GM18873 (cell line): Measurements from ENCODE around the gene SLC15A2.
"Not testable (repeated sequence)": the region's sequence is repeated elsewhere in the genome, so short reads cannot be mapped to it uniquely, and the experiment has no call there.

Experiments used
- ATAC-seq: cut with Tn5 transposase; IDR thresholded peaks from one replicate; pipeline ENCODE4 v1.9.1; 2021; ENCODE audit warnings: mild to moderate bottlenecking, moderate library complexity, moderate number of reproducible peaks; ENCODE audit not compliant: unreplicated experiment, low FRiP score

Gene SLC15A2

GRCh38 chr3:121918779-121919483 lies 24.7 kb downstream of the SLC15A2 start:
- ATAC-seq: no peak

DNA sequence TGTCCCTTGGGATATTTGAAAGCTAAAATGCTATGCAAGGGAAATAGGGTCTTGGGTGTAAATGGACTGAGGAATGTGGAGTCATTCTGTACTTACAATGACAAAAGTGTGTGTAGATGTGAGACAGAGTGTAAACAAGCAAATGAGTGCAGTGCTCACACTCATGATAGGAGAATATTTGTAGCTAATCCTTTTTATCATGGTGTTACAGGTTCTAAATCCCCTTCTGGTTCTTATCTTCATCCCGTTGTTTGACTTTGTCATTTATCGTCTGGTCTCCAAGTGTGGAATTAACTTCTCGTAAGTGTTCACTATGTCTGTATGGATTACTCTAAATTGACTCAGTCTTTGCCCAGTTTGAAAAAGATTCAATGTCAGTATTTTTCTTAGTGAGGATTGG lies 30.5 kb downstream of the SLC15A2 start:
- no peak for ATAC-seq

- ATAC-seq: no peak
Observed at GRCh38 chr3:121926380-121926779, 32.2 kb downstream of the SLC15A2 start.

- ATAC-seq: not testable (repeated sequence)
Observed at GRCh38 chr3:121938141-121938855, 44.1 kb downstream of the SLC15A2 start.

GRCh38 chr3:121941592-121941991 lies 47.4 kb downstream of the SLC15A2 start:
- no peak for ATAC-seq

DNA sequence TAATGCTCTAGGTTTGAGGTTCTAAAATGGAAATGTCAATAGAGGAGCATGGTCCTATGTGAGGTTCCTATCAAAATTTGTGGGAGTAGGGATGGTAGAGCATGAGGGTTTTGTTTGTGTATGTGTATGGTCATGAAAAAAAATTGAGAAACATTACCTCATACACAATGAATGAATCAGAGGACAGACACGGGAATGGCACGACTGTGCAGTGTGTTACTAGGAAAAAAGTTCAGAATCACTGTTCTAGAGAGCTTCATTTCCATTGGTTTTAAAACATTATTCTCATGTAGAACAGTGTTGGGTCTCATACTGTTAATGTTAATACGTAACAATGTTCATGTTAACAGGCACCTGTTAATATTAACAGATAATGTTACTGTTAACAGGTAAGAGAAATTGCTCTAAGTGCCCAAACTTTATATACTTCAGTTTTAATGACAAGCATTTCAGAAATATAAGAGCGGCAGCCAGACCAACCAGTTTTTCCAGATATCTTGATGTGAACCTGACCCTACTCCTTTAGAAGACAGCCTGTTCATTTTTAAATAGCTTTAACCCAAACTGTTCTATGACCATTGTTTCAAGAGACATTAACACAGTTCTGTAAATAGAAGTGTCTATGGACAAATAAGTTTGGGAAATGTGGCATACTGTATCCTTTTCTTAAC lies 48.0 kb downstream of the SLC15A2 start:
- ATAC-seq: no peak

- ATAC-seq: no peak
Observed at GRCh38 chr3:121943431-121943830, 49.2 kb downstream of the SLC15A2 start.

GRCh38 chr3:121948641-121949040 lies 54.4 kb downstream of the SLC15A2 start:
- no peak for ATAC-seq

DNA sequence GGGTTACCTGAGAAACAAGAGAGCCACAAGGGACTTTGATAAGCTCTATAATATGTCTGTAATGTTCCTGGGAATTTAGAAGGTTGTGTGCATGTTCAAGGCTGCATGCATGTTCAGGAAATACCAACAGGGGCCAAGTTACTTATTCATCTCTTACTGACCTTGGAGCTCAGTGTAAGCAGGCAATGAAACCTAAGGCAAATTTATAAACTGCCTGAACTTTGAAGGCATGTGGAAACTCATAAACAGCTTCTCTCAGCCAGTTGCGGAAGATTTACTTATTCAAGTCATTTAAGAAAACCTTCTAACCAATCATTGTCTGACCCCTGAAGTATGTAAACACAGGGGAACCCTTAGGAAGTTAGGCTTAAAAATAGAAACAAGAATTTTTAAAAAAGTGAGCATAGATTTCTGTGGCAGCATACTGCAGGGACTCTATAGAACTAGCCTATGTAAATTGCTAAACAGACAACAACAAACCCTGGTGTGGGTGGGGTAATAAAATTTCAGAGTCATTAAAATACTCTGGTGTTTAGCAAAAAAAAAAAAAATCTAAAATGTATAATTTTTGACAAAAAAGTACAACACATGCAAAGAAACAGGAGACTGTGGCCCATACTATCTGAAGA lies 57.2 kb downstream of the SLC15A2 start:
- no peak for ATAC-seq

DNA sequence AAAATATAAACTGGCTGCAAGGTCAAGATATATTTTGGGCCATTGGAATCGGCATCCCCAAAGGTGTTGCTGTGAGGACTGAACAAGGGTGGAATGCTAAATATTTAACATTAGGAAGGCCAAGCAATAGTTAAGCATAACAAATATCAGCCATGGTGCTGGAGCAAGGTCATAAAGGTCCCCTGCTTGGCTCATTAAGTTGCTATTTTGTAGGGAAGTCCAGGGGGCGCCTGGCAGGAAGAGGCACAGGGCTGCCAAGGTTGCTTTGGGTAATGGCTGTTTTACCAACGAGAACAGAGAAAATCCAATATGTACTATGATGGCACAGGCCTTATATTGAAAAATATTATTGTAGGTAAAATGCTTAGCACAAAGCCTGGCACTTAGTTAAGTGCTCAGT lies 62.2 kb downstream of the SLC15A2 start:
- no peak for ATAC-seq

GRCh38 chr3:121957674-121958415 lies 63.6 kb downstream of the SLC15A2 start:
- ATAC-seq: peak; percentile 55

DNA sequence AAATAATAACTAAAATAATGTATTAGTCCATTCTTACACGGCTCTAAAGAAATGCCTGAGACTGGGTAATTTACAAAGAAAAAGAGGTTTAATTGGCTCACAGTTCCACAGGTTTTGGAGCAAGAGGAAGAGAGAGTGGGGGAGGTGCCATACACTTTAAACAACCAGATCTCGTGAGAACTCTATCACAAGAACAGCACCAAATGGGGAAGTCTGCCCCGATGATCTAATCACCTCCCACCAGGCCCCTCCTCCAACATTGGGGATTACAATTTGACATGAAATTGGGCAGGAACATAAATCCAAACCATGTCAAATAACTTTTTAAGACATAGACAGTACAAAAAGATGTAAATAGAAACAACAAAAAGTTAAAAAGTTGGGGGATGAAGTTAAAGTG lies 64.6 kb downstream of the SLC15A2 start:
- no peak for ATAC-seq

GRCh38 chr3:121961283-121961682 lies 67.1 kb downstream of the SLC15A2 start:
- no peak for ATAC-seq

GRCh38 chr3:121962443-121962842 lies 68.2 kb downstream of the SLC15A2 start:
- ATAC-seq: no peak

GRCh38 chr3:121963608-121964007 lies 69.4 kb downstream of the SLC15A2 start:
- no peak for ATAC-seq

DNA sequence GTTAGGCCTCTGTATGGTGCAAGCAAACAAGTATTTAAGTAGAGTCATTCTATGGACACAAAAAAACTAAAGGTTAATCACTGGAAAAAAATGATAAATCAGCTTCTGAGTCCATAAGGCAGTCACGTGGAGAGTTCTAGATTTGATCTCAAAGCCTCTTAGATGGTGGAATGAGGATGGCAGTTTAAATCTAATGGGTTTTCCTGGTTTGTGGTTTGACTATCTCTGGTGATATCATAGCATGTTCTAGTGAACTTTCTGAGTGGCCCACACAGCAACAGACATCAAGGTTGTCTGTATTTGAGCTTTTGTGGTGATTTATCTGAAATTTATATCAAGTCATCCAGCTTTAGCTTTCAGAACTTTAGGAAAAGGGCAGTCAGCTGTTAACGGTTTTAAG lies 75.4 kb downstream of the SLC15A2 start:
- no peak for ATAC-seq

- no peak for ATAC-seq
Observed at GRCh38 chr3:121970047-121970446, 75.8 kb downstream of the SLC15A2 start.

GRCh38 chr3:121974601-121975111 lies 80.5 kb downstream of the SLC15A2 start:
- no peak for ATAC-seq

DNA sequence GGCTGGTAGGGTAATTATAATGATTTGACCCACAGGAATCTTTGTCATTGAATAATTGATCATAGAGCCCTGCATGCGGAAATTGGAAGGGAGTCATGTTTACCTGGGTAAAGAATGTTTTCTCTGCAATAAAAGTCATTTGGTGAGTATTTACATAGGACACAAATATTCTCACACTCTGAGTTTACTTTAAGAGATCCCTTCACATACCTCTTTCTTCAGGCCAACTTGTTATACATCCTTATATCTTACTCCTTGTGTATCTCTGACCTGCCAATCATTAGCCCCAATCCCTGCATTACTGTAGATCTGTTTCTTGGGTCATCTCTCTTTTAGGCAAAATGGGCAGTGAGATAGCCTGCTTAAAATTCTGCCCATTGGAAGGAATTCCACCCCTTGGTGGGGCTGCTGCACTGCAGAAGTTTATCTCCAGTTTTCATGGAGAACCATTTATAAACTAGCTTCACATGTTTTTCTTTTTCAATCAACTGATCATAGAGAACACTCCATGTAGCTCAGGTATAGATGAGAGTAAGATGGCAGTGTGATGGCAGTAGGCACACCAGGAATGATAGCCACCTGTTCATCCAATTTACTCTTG lies 81.6 kb downstream of the SLC15A2 start:
- no peak for ATAC-seq

- ATAC-seq: no peak
Observed at GRCh38 chr3:121976727-121977126, 82.5 kb downstream of the SLC15A2 start.
